Astrocyte (in vitro differentiated cells and primary cell): ENCODE measurements around the gene PPP6R2. TPM values are rescaled to one million over a fixed set of nuclear protein-coding genes. Genes with fewer than 3 reads are reported as not detected.

Experiments used
- DNase-seq: peaks from one replicate; pipeline ENCODE4 v3.0.0-alpha.2; 2010; ENCODE audit warnings: low read depth
- FAIRE-seq: peaks from 2 replicates; lab custom pipeline; 2011; peaks lifted over from hg19 to GRCh38; lab: Jason Lieb, UNC
- H2AFZ ChIP-seq: 2 replicates; pipeline ENCODE4 v1.6.0; 2012; ENCODE audit warnings: low read depth, low read length, inconsistent platforms
- H3K27ac ChIP-seq: 2 replicates; pipeline ENCODE4 v1.5.1; 2011; ENCODE audit warnings: low read depth, low read length, inconsistent platforms
- H3K27me3 ChIP-seq: 2 replicates; pipeline ENCODE4 v1.6.0; 2011; ENCODE audit warnings: low read length, inconsistent platforms; ENCODE audit not compliant: insufficient read depth
- H3K36me3 ChIP-seq: 2 replicates; pipeline ENCODE4 v1.5.1; 2011; ENCODE audit warnings: low read length, inconsistent platforms; ENCODE audit not compliant: insufficient read depth
- H3K4me1 ChIP-seq: 2 replicates; pipeline ENCODE4 v1.5.1; 2011; ENCODE audit warnings: low read length, inconsistent platforms; ENCODE audit not compliant: insufficient read depth
- H3K4me2 ChIP-seq: 2 replicates; pipeline ENCODE4 v1.6.0; 2012; ENCODE audit warnings: low read length, inconsistent platforms
- H3K4me3 ChIP-seq: 2 replicates; pipeline ENCODE4 v1.5.1; 2011; ENCODE audit warnings: low read depth, mild to moderate bottlenecking, low read length, inconsistent platforms; ENCODE audit not compliant: insufficient read depth
- H3K79me2 ChIP-seq: 2 replicates; pipeline ENCODE4 v1.6.0; 2012; ENCODE audit warnings: mild to moderate bottlenecking, low read length, inconsistent platforms; ENCODE audit not compliant: insufficient read depth
- H3K9ac ChIP-seq: 2 replicates; pipeline ENCODE4 v1.6.0; 2012; ENCODE audit warnings: mild to moderate bottlenecking, low read length, inconsistent platforms
- H3K9me3 ChIP-seq: 2 replicates; pipeline ENCODE4 v1.5.1; 2012; ENCODE audit warnings: low read depth, mild to moderate bottlenecking, low read length, inconsistent platforms; ENCODE audit not compliant: insufficient read depth
- H4K20me1 ChIP-seq: 2 replicates; pipeline ENCODE4 v1.6.0; 2012; ENCODE audit warnings: low read length, inconsistent platforms; ENCODE audit not compliant: insufficient read depth
- H3K27ac Mint-ChIP-seq: one replicate; pipeline ENCODE4 v1.8.0; 2021; ENCODE audit warnings: mild to moderate bottlenecking, mixed read lengths; ENCODE audit not compliant: unreplicated experiment
- H3K27me3 Mint-ChIP-seq: one replicate; pipeline ENCODE4 v1.8.0; 2021; ENCODE audit warnings: low read depth, mixed read lengths; ENCODE audit not compliant: unreplicated experiment
- H3K36me3 Mint-ChIP-seq: one replicate; pipeline ENCODE4 v1.8.0; 2021; ENCODE audit warnings: low read depth, mixed read lengths; ENCODE audit not compliant: unreplicated experiment
- H3K4me1 Mint-ChIP-seq: one replicate; pipeline ENCODE4 v1.8.0; 2021; ENCODE audit warnings: low read depth, mixed read lengths; ENCODE audit not compliant: unreplicated experiment
- H3K4me3 Mint-ChIP-seq: one replicate; pipeline ENCODE4 v1.8.0; 2021; ENCODE audit warnings: mild to moderate bottlenecking, moderate library complexity, mixed read lengths; ENCODE audit not compliant: unreplicated experiment
- H3K9me3 Mint-ChIP-seq: one replicate; pipeline ENCODE4 v1.8.0; 2021; ENCODE audit warnings: mild to moderate bottlenecking, mixed read lengths; ENCODE audit not compliant: unreplicated experiment
- EZH2 ChIP-seq: IDR thresholded peaks from 2 replicates; pipeline ENCODE4 v1.6.1; 2012; ENCODE audit warnings: mild to moderate bottlenecking, low read length, inconsistent platforms; ENCODE audit not compliant: insufficient read depth
- total RNA-seq: library from RNA; stranded (reverse); gene quantifications from 2 replicates; pipeline ENCODE4 v1.2.1, GENCODE V29; 2021
- TF ChIP-seq, protein P1 (sequence below): IDR thresholded peaks from 2 replicates; pipeline ENCODE4 v1.5.1; 2011; ENCODE audit warnings: low read depth, mild to moderate bottlenecking, inconsistent platforms, low read length, moderate library complexity; ENCODE audit not compliant: insufficient read depth

The PPP6R2 gene
- total RNA-seq, 1 donor from 2014 or later, result 48.3 TPM

DNA sequence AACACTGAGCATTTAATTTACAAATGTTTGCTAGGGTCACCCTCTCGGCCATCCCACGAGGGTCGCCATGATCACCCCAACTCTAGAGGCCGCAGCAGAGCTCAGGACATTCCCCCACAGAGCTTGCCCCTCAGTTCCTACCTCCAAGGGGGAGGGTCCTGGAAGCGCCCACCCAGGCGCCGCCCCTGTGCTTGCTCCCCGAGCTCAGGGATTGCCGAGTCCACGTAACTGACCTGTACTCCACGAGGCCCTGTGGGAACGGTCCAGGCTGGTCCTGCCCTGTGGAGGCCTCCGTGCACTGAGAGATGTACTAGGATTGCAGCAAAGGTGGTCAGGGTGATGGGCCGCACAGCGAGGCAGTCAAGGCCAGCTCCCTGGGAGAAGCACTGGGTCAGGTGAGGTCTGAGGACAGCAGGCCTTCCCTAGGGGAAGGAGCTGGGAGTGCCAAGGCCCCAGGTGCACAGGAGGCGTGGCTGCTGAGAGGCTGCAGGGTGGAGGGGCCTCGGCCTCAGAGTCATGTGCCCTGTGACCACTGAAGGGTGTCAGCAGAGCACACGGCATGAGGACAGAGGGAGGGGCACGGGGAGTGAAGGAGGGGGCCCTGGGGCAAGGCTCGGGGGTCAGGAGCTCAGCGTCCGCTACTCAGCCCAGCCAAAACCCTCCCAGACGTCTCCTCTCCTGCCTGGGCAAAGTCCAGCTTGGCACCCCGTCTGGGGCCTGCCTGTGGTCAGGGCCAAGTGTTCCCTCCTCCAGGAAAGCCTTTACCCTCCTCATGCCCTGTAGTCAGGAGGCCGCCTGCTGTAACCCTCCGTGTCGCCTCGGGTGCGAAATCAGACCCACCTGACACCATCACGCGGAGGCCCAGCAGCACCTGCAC, 141.1 kb downstream of the PPP6R2 start:
- Mint-ChIP-seq H3K27me3 (peaks cover 18% of the 10 kb centered on the region), H3K4me1 (peaks cover 6% of the 10 kb centered on the region), H3K9me3 (peaks cover 3% of the 10 kb centered on the region), H3K27ac (no peak overlapping the region), H3K4me3 (no peak overlapping the region), H3K36me3 (peaks cover 8% of the 10 kb centered on the region)
- TF ChIP-seq, protein P1, sequence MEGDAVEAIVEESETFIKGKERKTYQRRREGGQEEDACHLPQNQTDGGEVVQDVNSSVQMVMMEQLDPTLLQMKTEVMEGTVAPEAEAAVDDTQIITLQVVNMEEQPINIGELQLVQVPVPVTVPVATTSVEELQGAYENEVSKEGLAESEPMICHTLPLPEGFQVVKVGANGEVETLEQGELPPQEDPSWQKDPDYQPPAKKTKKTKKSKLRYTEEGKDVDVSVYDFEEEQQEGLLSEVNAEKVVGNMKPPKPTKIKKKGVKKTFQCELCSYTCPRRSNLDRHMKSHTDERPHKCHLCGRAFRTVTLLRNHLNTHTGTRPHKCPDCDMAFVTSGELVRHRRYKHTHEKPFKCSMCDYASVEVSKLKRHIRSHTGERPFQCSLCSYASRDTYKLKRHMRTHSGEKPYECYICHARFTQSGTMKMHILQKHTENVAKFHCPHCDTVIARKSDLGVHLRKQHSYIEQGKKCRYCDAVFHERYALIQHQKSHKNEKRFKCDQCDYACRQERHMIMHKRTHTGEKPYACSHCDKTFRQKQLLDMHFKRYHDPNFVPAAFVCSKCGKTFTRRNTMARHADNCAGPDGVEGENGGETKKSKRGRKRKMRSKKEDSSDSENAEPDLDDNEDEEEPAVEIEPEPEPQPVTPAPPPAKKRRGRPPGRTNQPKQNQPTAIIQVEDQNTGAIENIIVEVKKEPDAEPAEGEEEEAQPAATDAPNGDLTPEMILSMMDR, result no peak
- TF ChIP-seq EZH2, result no peak
- Histone ChIP-seq H3K4me1 (peaks cover 7% of the 10 kb centered on the region), H3K79me2 (no peaks in the 10 kb centered on the region), H3K4me2 (no peak overlapping the region), H3K36me3 (no peaks in the 10 kb centered on the region), H3K9ac (no peak overlapping the region), H3K27me3 (peaks cover 17% of the 10 kb centered on the region), H3K4me3 (no peak overlapping the region), H3K9me3 (no peaks in the 10 kb centered on the region), H3K27ac (no peak overlapping the region), H4K20me1 (no peaks in the 10 kb centered on the region), H2AFZ (no peak overlapping the region)
- DNase-seq, result no peak
- no peak for FAIRE-seq

DNA sequence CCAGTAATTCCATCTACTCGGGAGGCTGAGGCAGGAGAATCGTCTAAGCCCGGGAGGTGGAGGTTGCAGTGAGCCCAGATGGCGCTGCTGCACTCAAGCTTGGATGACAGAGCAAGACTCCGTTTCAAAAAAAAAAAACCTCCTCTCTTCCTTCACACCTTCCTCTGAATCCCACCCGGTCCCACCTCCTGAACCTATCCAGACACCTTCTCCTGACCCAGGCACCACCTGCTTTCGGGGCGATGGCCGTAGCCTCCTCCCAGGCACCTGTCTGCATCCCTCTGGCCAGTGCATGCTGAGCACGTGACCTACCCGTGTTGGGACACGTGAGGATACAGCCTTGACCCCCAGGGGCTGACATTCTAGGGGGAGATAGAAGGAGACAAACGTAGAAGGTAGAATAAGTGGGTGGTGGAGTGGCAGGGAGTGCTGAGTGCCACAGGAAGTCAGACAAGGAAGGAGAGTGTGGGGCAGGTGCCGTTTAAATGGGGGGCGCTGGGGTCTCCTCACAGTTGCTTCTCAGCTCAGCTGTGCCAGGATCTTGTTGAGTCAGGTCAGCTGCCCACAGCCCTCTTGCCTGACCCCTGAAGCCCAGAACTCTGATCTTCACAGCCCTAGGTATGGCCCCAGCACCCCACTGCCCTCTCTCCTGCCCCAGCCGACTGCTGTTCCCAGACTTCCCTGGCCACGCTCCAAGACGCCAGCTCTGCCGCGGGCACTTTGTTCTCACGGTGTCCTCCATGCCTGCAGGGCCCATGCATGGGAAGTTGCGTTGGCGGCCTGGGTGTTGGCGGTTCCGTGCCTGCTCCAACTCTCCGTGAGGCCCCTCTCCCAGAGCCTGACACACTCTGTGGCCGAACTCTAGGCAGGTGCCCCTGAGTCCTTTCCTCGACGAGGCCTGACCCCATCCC, 142.3 kb downstream of the PPP6R2 start:
- no peaks in the 10 kb centered on the region for H3K9me3 Mint-ChIP-seq
- H3K27ac ChIP-seq, result no peak overlapping the region
- peaks cover 7% of the 10 kb centered on the region for H3K4me1 ChIP-seq
- no peaks in the 10 kb centered on the region for H4K20me1 ChIP-seq
- peaks cover 5% of the 10 kb centered on the region for H3K36me3 Mint-ChIP-seq
- FAIRE-seq, result no peak
- H3K27ac Mint-ChIP-seq, result no peak overlapping the region
- H3K4me2 ChIP-seq, result no peak overlapping the region
- peaks cover 6% of the 10 kb centered on the region for H3K27me3 Mint-ChIP-seq
- H3K9me3 ChIP-seq, result no peaks in the 10 kb centered on the region
- no peak overlapping the region for H3K9ac ChIP-seq
- no peaks in the 10 kb centered on the region for H3K79me2 ChIP-seq
- H2AFZ ChIP-seq, result no peak overlapping the region
- no peaks in the 10 kb centered on the region for H3K36me3 ChIP-seq
- no peak for DNase-seq
- H3K4me3 Mint-ChIP-seq, result peak overlapping the region; percentile 14
- H3K4me1 Mint-ChIP-seq, result peaks cover 6% of the 10 kb centered on the region
- H3K27me3 ChIP-seq, result peaks cover 12% of the 10 kb centered on the region
- H3K4me3 ChIP-seq, result no peak overlapping the region
- TF ChIP-seq, protein P1, result no peak
- no peak for TF ChIP-seq EZH2
